Astrocyte (in vitro differentiated cells and primary cell): ENCODE measurements around the gene JAM3. TPM values are rescaled to one million over a fixed set of nuclear protein-coding genes. Genes with fewer than 3 reads are reported as not detected.

ENCODE experiments used
- DNase-seq: peaks from one replicate; pipeline ENCODE4 v3.0.0-alpha.2; 2010; ENCODE audit warnings: low read depth
- FAIRE-seq: peaks from 2 replicates; lab custom pipeline; 2011; peaks lifted over from hg19 to GRCh38; lab: Jason Lieb, UNC
- H2AFZ ChIP-seq: 2 replicates; pipeline ENCODE4 v1.6.0; 2012; ENCODE audit warnings: low read depth, low read length, inconsistent platforms
- H3K27ac ChIP-seq: 2 replicates; pipeline ENCODE4 v1.5.1; 2011; ENCODE audit warnings: low read depth, low read length, inconsistent platforms
- H3K27me3 ChIP-seq: 2 replicates; pipeline ENCODE4 v1.6.0; 2011; ENCODE audit warnings: low read length, inconsistent platforms; ENCODE audit not compliant: insufficient read depth
- H3K36me3 ChIP-seq: 2 replicates; pipeline ENCODE4 v1.5.1; 2011; ENCODE audit warnings: low read length, inconsistent platforms; ENCODE audit not compliant: insufficient read depth
- H3K4me1 ChIP-seq: 2 replicates; pipeline ENCODE4 v1.5.1; 2011; ENCODE audit warnings: low read length, inconsistent platforms; ENCODE audit not compliant: insufficient read depth
- H3K4me2 ChIP-seq: 2 replicates; pipeline ENCODE4 v1.6.0; 2012; ENCODE audit warnings: low read length, inconsistent platforms
- H3K4me3 ChIP-seq: 2 replicates; pipeline ENCODE4 v1.5.1; 2011; ENCODE audit warnings: low read depth, mild to moderate bottlenecking, low read length, inconsistent platforms; ENCODE audit not compliant: insufficient read depth
- H3K79me2 ChIP-seq: 2 replicates; pipeline ENCODE4 v1.6.0; 2012; ENCODE audit warnings: mild to moderate bottlenecking, low read length, inconsistent platforms; ENCODE audit not compliant: insufficient read depth
- H3K9ac ChIP-seq: 2 replicates; pipeline ENCODE4 v1.6.0; 2012; ENCODE audit warnings: mild to moderate bottlenecking, low read length, inconsistent platforms
- H3K9me3 ChIP-seq: 2 replicates; pipeline ENCODE4 v1.5.1; 2012; ENCODE audit warnings: low read depth, mild to moderate bottlenecking, low read length, inconsistent platforms; ENCODE audit not compliant: insufficient read depth
- H4K20me1 ChIP-seq: 2 replicates; pipeline ENCODE4 v1.6.0; 2012; ENCODE audit warnings: low read length, inconsistent platforms; ENCODE audit not compliant: insufficient read depth
- H3K27ac Mint-ChIP-seq: one replicate; pipeline ENCODE4 v1.8.0; 2021; ENCODE audit warnings: mild to moderate bottlenecking, mixed read lengths; ENCODE audit not compliant: unreplicated experiment
- H3K27me3 Mint-ChIP-seq: one replicate; pipeline ENCODE4 v1.8.0; 2021; ENCODE audit warnings: low read depth, mixed read lengths; ENCODE audit not compliant: unreplicated experiment
- H3K36me3 Mint-ChIP-seq: one replicate; pipeline ENCODE4 v1.8.0; 2021; ENCODE audit warnings: low read depth, mixed read lengths; ENCODE audit not compliant: unreplicated experiment
- H3K4me1 Mint-ChIP-seq: one replicate; pipeline ENCODE4 v1.8.0; 2021; ENCODE audit warnings: low read depth, mixed read lengths; ENCODE audit not compliant: unreplicated experiment
- H3K4me3 Mint-ChIP-seq: one replicate; pipeline ENCODE4 v1.8.0; 2021; ENCODE audit warnings: mild to moderate bottlenecking, moderate library complexity, mixed read lengths; ENCODE audit not compliant: unreplicated experiment
- H3K9me3 Mint-ChIP-seq: one replicate; pipeline ENCODE4 v1.8.0; 2021; ENCODE audit warnings: mild to moderate bottlenecking, mixed read lengths; ENCODE audit not compliant: unreplicated experiment
- EZH2 ChIP-seq: IDR thresholded peaks from 2 replicates; pipeline ENCODE4 v1.6.1; 2012; ENCODE audit warnings: mild to moderate bottlenecking, low read length, inconsistent platforms; ENCODE audit not compliant: insufficient read depth
- total RNA-seq: library from RNA; stranded (reverse); gene quantifications from 2 replicates; pipeline ENCODE4 v1.2.1, GENCODE V29; 2021
- TF ChIP-seq, protein P1 (sequence below): IDR thresholded peaks from 2 replicates; pipeline ENCODE4 v1.5.1; 2011; ENCODE audit warnings: low read depth, mild to moderate bottlenecking, inconsistent platforms, low read length, moderate library complexity; ENCODE audit not compliant: insufficient read depth

The JAM3 gene
- total RNA-seq, 1 donor from 2014 or later = 88.3 TPM

DNA sequence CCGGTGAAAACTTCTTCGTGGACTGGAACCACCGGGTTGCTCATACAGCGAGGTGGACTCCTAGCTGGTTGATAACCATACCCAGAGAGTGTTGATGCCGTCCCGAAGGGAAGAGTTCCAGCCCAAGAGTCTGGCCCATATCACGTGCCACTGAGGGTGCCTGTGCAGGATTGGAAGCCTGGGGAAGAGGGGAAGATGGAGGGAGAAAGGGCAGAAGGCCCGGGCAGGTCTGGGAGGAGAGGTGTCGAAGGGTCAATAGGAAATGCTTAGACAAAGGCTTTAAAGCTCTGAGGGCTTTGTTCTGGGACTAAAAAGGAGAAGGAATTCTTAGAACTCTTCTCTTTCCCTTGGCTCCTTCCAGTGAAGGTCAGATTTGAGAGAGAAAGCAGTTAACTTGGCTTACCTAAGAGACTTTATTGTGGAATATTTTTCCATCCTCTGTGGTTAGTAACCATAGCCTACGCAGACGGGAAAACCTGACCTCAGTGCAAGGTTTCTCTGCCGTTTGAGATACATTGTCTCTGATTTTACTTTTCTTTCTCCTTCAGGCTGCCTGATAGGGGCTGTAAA, 70.5 kb downstream of the JAM3 start:
- TF ChIP-seq, protein P1, sequence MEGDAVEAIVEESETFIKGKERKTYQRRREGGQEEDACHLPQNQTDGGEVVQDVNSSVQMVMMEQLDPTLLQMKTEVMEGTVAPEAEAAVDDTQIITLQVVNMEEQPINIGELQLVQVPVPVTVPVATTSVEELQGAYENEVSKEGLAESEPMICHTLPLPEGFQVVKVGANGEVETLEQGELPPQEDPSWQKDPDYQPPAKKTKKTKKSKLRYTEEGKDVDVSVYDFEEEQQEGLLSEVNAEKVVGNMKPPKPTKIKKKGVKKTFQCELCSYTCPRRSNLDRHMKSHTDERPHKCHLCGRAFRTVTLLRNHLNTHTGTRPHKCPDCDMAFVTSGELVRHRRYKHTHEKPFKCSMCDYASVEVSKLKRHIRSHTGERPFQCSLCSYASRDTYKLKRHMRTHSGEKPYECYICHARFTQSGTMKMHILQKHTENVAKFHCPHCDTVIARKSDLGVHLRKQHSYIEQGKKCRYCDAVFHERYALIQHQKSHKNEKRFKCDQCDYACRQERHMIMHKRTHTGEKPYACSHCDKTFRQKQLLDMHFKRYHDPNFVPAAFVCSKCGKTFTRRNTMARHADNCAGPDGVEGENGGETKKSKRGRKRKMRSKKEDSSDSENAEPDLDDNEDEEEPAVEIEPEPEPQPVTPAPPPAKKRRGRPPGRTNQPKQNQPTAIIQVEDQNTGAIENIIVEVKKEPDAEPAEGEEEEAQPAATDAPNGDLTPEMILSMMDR = no peak
- no peak for TF ChIP-seq EZH2
- no peaks in the 10 kb centered on the region for H3K27me3 Mint-ChIP-seq
- Histone ChIP-seq H3K4me2 (peak overlapping the region; percentile 40), H3K9me3 (no peaks in the 10 kb centered on the region), H4K20me1 (peaks cover 32% of the 10 kb centered on the region), H3K4me1 (no peaks in the 10 kb centered on the region), H3K79me2 (peaks cover 12% of the 10 kb centered on the region), H3K9ac (no peak overlapping the region), H3K27me3 (no peaks in the 10 kb centered on the region), H2AFZ (no peak overlapping the region), H3K4me3 (no peak overlapping the region), H3K36me3 (no peaks in the 10 kb centered on the region), H3K27ac (no peak overlapping the region)
- H3K4me3 Mint-ChIP-seq = peak overlapping the region; percentile 2
- peaks cover 8% of the 10 kb centered on the region for H3K36me3 Mint-ChIP-seq
- no peak overlapping the region for H3K27ac Mint-ChIP-seq
- DNase-seq (no peak), FAIRE-seq (no peak)
- H3K9me3 Mint-ChIP-seq = peaks cover 2% of the 10 kb centered on the region
- H3K4me1 Mint-ChIP-seq = peaks cover 3% of the 10 kb centered on the region

DNA sequence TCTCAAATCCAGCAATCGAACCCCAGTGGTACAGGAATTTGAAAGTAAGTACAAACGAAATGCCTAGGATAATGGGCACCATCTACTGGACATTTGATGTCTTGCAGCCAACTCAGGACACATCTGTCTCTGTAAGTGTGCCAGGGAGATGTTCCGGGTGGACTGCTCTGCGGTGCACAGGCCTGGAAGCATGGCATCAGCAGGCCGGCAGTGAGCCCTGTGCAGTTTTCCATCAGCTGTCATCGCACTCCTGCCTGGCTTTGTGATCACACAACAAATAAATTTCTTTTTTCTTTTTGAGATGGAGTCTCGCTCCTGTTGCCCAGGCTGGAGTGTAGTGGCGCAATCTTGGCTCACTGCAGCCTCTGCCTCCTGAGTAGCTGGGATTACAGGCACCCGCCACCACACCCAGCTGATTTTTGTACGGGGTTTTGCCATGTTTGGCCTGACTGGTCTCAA, 71.0 kb downstream of the JAM3 start:
- no peaks in the 10 kb centered on the region for H3K9me3 ChIP-seq
- H3K36me3 Mint-ChIP-seq = peaks cover 12% of the 10 kb centered on the region
- H3K4me1 ChIP-seq = no peaks in the 10 kb centered on the region
- no peak overlapping the region for H3K27ac ChIP-seq
- H3K4me3 ChIP-seq = no peak overlapping the region
- no peak overlapping the region for H3K9ac ChIP-seq
- peaks cover 32% of the 10 kb centered on the region for H4K20me1 ChIP-seq
- TF ChIP-seq, protein P1 = peak; percentile 91
- TF ChIP-seq EZH2 = no peak
- no peak overlapping the region for H3K27ac Mint-ChIP-seq
- peaks cover 2% of the 10 kb centered on the region for H3K9me3 Mint-ChIP-seq
- FAIRE-seq (peak; percentile 32), DNase-seq (peak; percentile 53)
- no peak overlapping the region for H2AFZ ChIP-seq
- H3K4me1 Mint-ChIP-seq = peaks cover 3% of the 10 kb centered on the region
- peak overlapping the region; percentile 40 for H3K4me2 ChIP-seq
- H3K79me2 ChIP-seq = peaks cover 12% of the 10 kb centered on the region
- no peaks in the 10 kb centered on the region for H3K27me3 ChIP-seq
- no peak overlapping the region for H3K4me3 Mint-ChIP-seq
- no peaks in the 10 kb centered on the region for H3K27me3 Mint-ChIP-seq
- no peaks in the 10 kb centered on the region for H3K36me3 ChIP-seq

DNA sequence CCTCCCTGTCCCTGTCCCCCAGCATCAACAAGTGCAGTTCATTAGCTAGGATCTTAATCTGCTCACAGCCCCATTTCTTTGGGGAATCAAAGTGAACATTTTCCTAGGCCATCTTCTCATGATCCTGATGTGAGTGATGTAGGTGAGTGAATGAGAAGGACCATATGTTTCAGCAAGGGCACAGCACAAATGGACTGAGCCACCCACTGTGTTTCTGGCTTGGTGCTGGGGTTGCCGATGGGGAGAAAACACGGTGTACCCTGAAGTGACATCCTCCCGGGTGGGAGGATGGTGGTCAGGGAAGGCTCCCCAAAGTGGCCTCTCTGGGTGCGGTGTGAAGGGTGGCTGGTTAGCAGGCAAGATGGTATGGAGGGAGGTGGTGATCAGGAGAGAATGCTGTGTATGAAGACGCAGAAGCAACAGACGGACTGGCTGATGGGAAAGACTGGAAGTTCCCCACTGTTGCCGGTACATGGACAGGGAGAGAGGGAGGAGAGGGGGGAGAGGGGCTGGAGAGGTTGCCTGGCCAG, 72.2 kb downstream of the JAM3 start:
- Histone ChIP-seq H3K4me1 (no peaks in the 10 kb centered on the region), H3K4me3 (no peak overlapping the region), H2AFZ (no peak overlapping the region), H3K9me3 (no peaks in the 10 kb centered on the region), H3K79me2 (peaks cover 11% of the 10 kb centered on the region), H4K20me1 (peaks cover 30% of the 10 kb centered on the region), H3K4me2 (no peak overlapping the region), H3K27me3 (no peaks in the 10 kb centered on the region), H3K9ac (no peak overlapping the region), H3K36me3 (peaks cover 4% of the 10 kb centered on the region), H3K27ac (no peak overlapping the region)
- H3K9me3 Mint-ChIP-seq = peaks cover 2% of the 10 kb centered on the region
- no peak for FAIRE-seq
- peaks cover 3% of the 10 kb centered on the region for H3K4me1 Mint-ChIP-seq
- DNase-seq = no peak
- no peak overlapping the region for H3K4me3 Mint-ChIP-seq
- peaks cover 14% of the 10 kb centered on the region for H3K36me3 Mint-ChIP-seq
- H3K27me3 Mint-ChIP-seq = no peaks in the 10 kb centered on the region
- TF ChIP-seq EZH2 = no peak
- TF ChIP-seq, protein P1 = no peak
- no peak overlapping the region for H3K27ac Mint-ChIP-seq
